Caco-2 (cell line): ENCODE data around the gene LCN1. TPM values are rescaled to one million over a fixed set of nuclear protein-coding genes. Genes with fewer than 3 reads are reported as not detected.

Experiments used
- BruUV-seq: library from RNA; stranded (reverse); fragments of 400-500 nt; replicated peaks from 2 replicates; lab custom pipeline; 2021; lab: Mats Ljungman, UMichigan
- CTCF ChIA-PET: fragments of 300-600 bp; sonication (Branson Sonifier 250); formaldehyde crosslinking; loops from one replicate; lab custom pipeline; 2022; ENCODE audit warnings: antibody characterized with exemption; lab: Charles Lee
- POLR2A ChIA-PET: fragments of 300-600 bp; sonication (Branson Sonifier 250); formaldehyde crosslinking; loops from one replicate; lab custom pipeline; 2022; ENCODE audit warnings: antibody characterized with exemption; lab: Charles Lee
- DNase-seq, 2 experiments: peaks; one replicate each; pipeline versions ENCODE4 v3.0.0 to v3.0.0-alpha.2; 2020 to 2022
- H3K27me3 ChIP-seq: replicated peaks from 2 replicates; pipeline ENCODE4 v1.6.0; 2011; ENCODE audit warnings: low read length; ENCODE audit not compliant: control insufficient read depth, insufficient read depth
- H3K36me3 ChIP-seq: 2 replicates; pipeline ENCODE4 v1.5.1; 2011; ENCODE audit warnings: low read length; ENCODE audit not compliant: control insufficient read depth, insufficient read depth
- H3K4me1 ChIP-seq: fragments of 250-450 bp; sonication (Bioruptor Pico); 2 replicates; pipeline ENCODE4 v1.5.1; 2020; ENCODE audit warnings: mild to moderate bottlenecking
- H3K4me3 ChIP-seq: 2 replicates; pipeline ENCODE4 v1.5.1; 2011; ENCODE audit warnings: low read depth, mild to moderate bottlenecking, control low read depth, low read length
- H3K9me3 ChIP-seq: fragments of 250-450 bp; sonication (Bioruptor Pico); 2 replicates; pipeline ENCODE4 v1.5.1; 2020; ENCODE audit warnings: mild to moderate bottlenecking, moderate library complexity
- H3K27ac Mint-ChIP-seq: one replicate; pipeline ENCODE4 v1.8.0; 2022; ENCODE audit warnings: mixed read lengths; ENCODE audit not compliant: unreplicated experiment
- H3K27me3 Mint-ChIP-seq: one replicate; pipeline ENCODE4 v1.8.0; 2022; ENCODE audit warnings: mixed read lengths; ENCODE audit not compliant: insufficient read depth, unreplicated experiment
- H3K36me3 Mint-ChIP-seq: one replicate; pipeline ENCODE4 v1.8.0; 2022; ENCODE audit warnings: mild to moderate bottlenecking, mixed read lengths; ENCODE audit not compliant: insufficient read depth, unreplicated experiment
- H3K4me1 Mint-ChIP-seq: one replicate; pipeline ENCODE4 v1.8.0; 2022; ENCODE audit warnings: low read depth, mixed read lengths; ENCODE audit not compliant: unreplicated experiment
- H3K4me3 Mint-ChIP-seq: one replicate; pipeline ENCODE4 v1.8.0; 2022; ENCODE audit warnings: mild to moderate bottlenecking, moderate library complexity, mixed read lengths; ENCODE audit not compliant: unreplicated experiment
- H3K9me3 Mint-ChIP-seq: one replicate; pipeline ENCODE4 v1.8.0; 2022; ENCODE audit warnings: mixed read lengths; ENCODE audit not compliant: unreplicated experiment
- CTCF ChIP-seq, 2 experiments: fragments of 200-600 bp in 1 of 2; IDR thresholded peaks; 1 replicate in 1 of 2; 2 replicates in 1 of 2; pipeline versions ENCODE4 v1.5.1 to v1.8.0; 2011 to 2022; ENCODE audit warnings: antibody characterized with exemption in 1 of 2, control low read depth in 1 of 2, inconsistent platforms in 1 of 2, low read depth in 1 of 2, low read length in 1 of 2, mild to moderate bottlenecking in 1 of 2, moderate library complexity in 1 of 2; ENCODE audit not compliant: insufficient read depth in 1 of 2, severe bottlenecking in 1 of 2, unreplicated experiment in 1 of 2
- intact Hi-C: fragments of 100-400 bp; cut with micrococcal nuclease; formaldehyde crosslinking; loops from one replicate; pipeline ENCODE4 v1.10.0; 2022; ENCODE audit not compliant: unreplicated experiment
- total RNA-seq: library from RNA; stranded (reverse); gene quantifications from 2 replicates; pipeline ENCODE4 v1.2.3, GENCODE V29; 2022

LCN1 gene
- total RNA-seq, 1 experiment from 2014 or later = not detected

GRCh38 chr9:135506327-135507103 is 14.7 kb upstream of the LCN1 start:
- Mint-ChIP-seq H3K36me3 (peaks cover 16% of the 10 kb centered on the region), H3K27me3 (peaks cover 2% of the 10 kb centered on the region), H3K4me1 (no peaks in the 10 kb centered on the region), H3K27ac (no peak overlapping the region), H3K9me3 (no peaks in the 10 kb centered on the region), H3K4me3 (no peak overlapping the region)
- intact Hi-C loops = no loop called here
- Histone ChIP-seq H3K27me3 (no peaks in the 10 kb centered on the region), H3K4me1 (peaks cover 5% of the 10 kb centered on the region; the same call in 1 of the 2 replicates), H3K36me3 (peaks cover 9% of the 10 kb centered on the region; the same call in 1 of the 2 replicates), H3K4me3 (no peak overlapping the region), H3K9me3 (peaks cover 6% of the 10 kb centered on the region; the same call in 1 of the 2 replicates)
- TF ChIP-seq CTCF (IDR thresholded peaks at IDR 0.05; ENCODE audit: insufficient read depth in 1 of 2, low read depth in 1 of 2, low read length in 1 of 2, severe bottlenecking in 1 of 2, unreplicated experiment in 1 of 2) = no peak
- BruUV-seq = no TSS peak
- POLR2A ChIA-PET = no interaction called here
- CTCF ChIA-PET = no interaction called here
- no peak for DNase-seq

- intact Hi-C loops = no loop called here
- Mint-ChIP-seq H3K36me3 (peaks cover 15% of the 10 kb centered on the region), H3K9me3 (no peaks in the 10 kb centered on the region), H3K27ac (no peak overlapping the region), H3K4me1 (no peaks in the 10 kb centered on the region), H3K4me3 (no peak overlapping the region), H3K27me3 (peaks cover 2% of the 10 kb centered on the region)
- peaks cover 6% of the 10 kb centered on the region; the same call in 1 of the 2 replicates for H3K36me3 ChIP-seq
- no peaks in the 10 kb centered on the region for H3K27me3 ChIP-seq
- POLR2A ChIA-PET = no interaction called here
- peak in 1 of 2 experiments; percentile 20 for DNase-seq
- TF ChIP-seq CTCF (IDR thresholded peaks at IDR 0.05; ENCODE audit: insufficient read depth in 1 of 2, low read depth in 1 of 2, low read length in 1 of 2, severe bottlenecking in 1 of 2, unreplicated experiment in 1 of 2) = no peak
- no peaks in the 10 kb centered on the region for H3K4me1 ChIP-seq
- CTCF ChIA-PET = no interaction called here
- H3K9me3 ChIP-seq = peaks cover 6% of the 10 kb centered on the region; the same call in 1 of the 2 replicates
- H3K4me3 ChIP-seq = no peak overlapping the region
- BruUV-seq = no TSS peak
These were observed 13.9 kb upstream of the LCN1 start for GRCh38 chr9:135507104-135508035.

- Histone ChIP-seq H3K9me3 (peaks cover 6% of the 10 kb centered on the region; the same call in 1 of the 2 replicates), H3K27me3 (no peaks in the 10 kb centered on the region), H3K4me3 (no peak overlapping the region), H3K36me3 (peaks cover 4% of the 10 kb centered on the region; the same call in 1 of the 2 replicates), H3K4me1 (no peaks in the 10 kb centered on the region)
- H3K4me3 Mint-ChIP-seq = no peak overlapping the region
- POLR2A ChIA-PET = no interaction called here
- H3K27me3 Mint-ChIP-seq = peaks cover 6% of the 10 kb centered on the region
- no TSS peak for BruUV-seq
- DNase-seq = peak in 1 of 2 experiments; percentile 15
- H3K36me3 Mint-ChIP-seq = peaks cover 15% of the 10 kb centered on the region
- no peaks in the 10 kb centered on the region for H3K9me3 Mint-ChIP-seq
- TF ChIP-seq CTCF (IDR thresholded peaks at IDR 0.05; ENCODE audit: insufficient read depth in 1 of 2, low read depth in 1 of 2, low read length in 1 of 2, severe bottlenecking in 1 of 2, unreplicated experiment in 1 of 2) = no peak
- no peak overlapping the region for H3K27ac Mint-ChIP-seq
- CTCF ChIA-PET = no interaction called here
- intact Hi-C loops = no loop called here
- no peaks in the 10 kb centered on the region for H3K4me1 Mint-ChIP-seq
These were observed 12.9 kb upstream of the LCN1 start for GRCh38 chr9:135508211-135508820.
